GM19023 (cell line): Measurements from ENCODE around the gene CCSER2.
"Not testable (repeated sequence)": the region's sequence is repeated elsewhere in the genome, so short reads cannot be mapped to it uniquely, and the experiment has no call there.

Experiments used
- ATAC-seq: cut with Tn5 transposase; IDR thresholded peaks from one replicate; pipeline ENCODE4 v1.9.1; 2021; ENCODE audit warnings: mild to moderate bottlenecking, moderate library complexity; ENCODE audit not compliant: unreplicated experiment

CCSER2 gene

GRCh38 chr10:84447701-84448400 lies 119.5 kb downstream of the CCSER2 start:
- ATAC-seq: no peak

GRCh38 chr10:84449351-84449750 lies 121.0 kb downstream of the CCSER2 start:
- ATAC-seq: not testable (repeated sequence)

- no peak for ATAC-seq
Measured at GRCh38 chr10:84452003-84452402, 123.6 kb downstream of the CCSER2 start.

GRCh38 chr10:84453303-84453702 lies 124.9 kb downstream of the CCSER2 start:
- ATAC-seq: no peak

GRCh38 chr10:84456126-84456525 lies 127.7 kb downstream of the CCSER2 start:
- ATAC-seq: no peak

- ATAC-seq: no peak
Measured at GRCh38 chr10:84460520-84460919, 132.1 kb downstream of the CCSER2 start.

GRCh38 chr10:84469470-84469869 lies 141.1 kb downstream of the CCSER2 start:
- ATAC-seq: no peak

- ATAC-seq: no peak
Measured at GRCh38 chr10:84473136-84473535, 144.7 kb downstream of the CCSER2 start.

GRCh38 chr10:84477398-84478128 lies 149.2 kb downstream of the CCSER2 start:
- no peak for ATAC-seq

GRCh38 chr10:84478151-84478550 lies 149.8 kb downstream of the CCSER2 start:
- ATAC-seq: no peak

GRCh38 chr10:84478679-84479078 lies 150.3 kb downstream of the CCSER2 start:
- ATAC-seq: no peak

GRCh38 chr10:84484541-84484940 lies 156.2 kb downstream of the CCSER2 start:
- ATAC-seq: no peak

- ATAC-seq: no peak
Measured at GRCh38 chr10:84493361-84493760, 165.0 kb downstream of the CCSER2 start.

GRCh38 chr10:84493951-84494848 lies 165.8 kb downstream of the CCSER2 start:
- no peak for ATAC-seq

- no peak for ATAC-seq
Measured at GRCh38 chr10:84494849-84495180, 166.4 kb downstream of the CCSER2 start.

- no peak for ATAC-seq
Measured at GRCh38 chr10:84497978-84498377, 169.6 kb downstream of the CCSER2 start.

- ATAC-seq: not testable (repeated sequence)
Measured at GRCh38 chr10:84499039-84499438, 170.7 kb downstream of the CCSER2 start.

- ATAC-seq: no peak
Measured at GRCh38 chr10:84499846-84500245, 171.5 kb downstream of the CCSER2 start.

- ATAC-seq: no peak
Measured at GRCh38 chr10:84510121-84510520, 181.7 kb downstream of the CCSER2 start.

GRCh38 chr10:84511106-84511505 lies 182.7 kb downstream of the CCSER2 start:
- ATAC-seq: no peak

- no peak for ATAC-seq
Measured at GRCh38 chr10:84511709-84512285, 183.4 kb downstream of the CCSER2 start.
